Endodermal cell (in vitro differentiated cells): ENCODE measurements around the gene NAV2. TPM values are rescaled to one million over a fixed set of nuclear protein-coding genes. Genes with fewer than 3 reads are reported as not detected.

Experiments
- DNase-seq: peaks from one replicate; pipeline ENCODE4 v3.0.0-alpha.2; 2017
- H3K27ac ChIP-seq: 2 replicates; pipeline ENCODE4 v1.5.1; 2013; ENCODE audit warnings: mild to moderate bottlenecking, low read depth, low read length, moderate library complexity
- H3K27me3 ChIP-seq: 2 replicates; pipeline ENCODE4 v1.6.1; 2013; ENCODE audit warnings: mild to moderate bottlenecking, low read length, moderate library complexity; ENCODE audit not compliant: insufficient read depth, control insufficient read depth, poor library complexity, severe bottlenecking
- H3K36me3 ChIP-seq: 2 replicates; pipeline ENCODE4 v1.7.0; 2013; ENCODE audit warnings: mild to moderate bottlenecking, low read length, moderate library complexity; ENCODE audit not compliant: control insufficient read depth, insufficient read depth
- H3K4me1 ChIP-seq: one replicate; pipeline ENCODE4 v1.7.0; 2013; ENCODE audit warnings: low read length; ENCODE audit not compliant: control insufficient read depth, insufficient read depth
- H3K4me3 ChIP-seq: 2 replicates; pipeline ENCODE4 v1.5.1; 2013; ENCODE audit warnings: mild to moderate bottlenecking, low read length, moderate library complexity
- H3K9ac ChIP-seq: 2 replicates; pipeline ENCODE4 v1.6.1; 2013; ENCODE audit warnings: mild to moderate bottlenecking, low read length, moderate library complexity; ENCODE audit not compliant: poor library complexity, severe bottlenecking; ENCODE audit errors: extremely low read depth
- H3K9me3 ChIP-seq: 2 replicates; pipeline ENCODE4 v1.6.1; 2013; ENCODE audit warnings: mild to moderate bottlenecking, low read length, moderate library complexity; ENCODE audit not compliant: control insufficient read depth
- H3K27ac Mint-ChIP-seq: 2 replicates; pipeline ENCODE4 v1.8.0; 2020; ENCODE audit warnings: mixed read lengths
- H3K27me3 Mint-ChIP-seq: 2 replicates; pipeline ENCODE4 v1.8.0; 2021; ENCODE audit warnings: mild to moderate bottlenecking, mixed read lengths; ENCODE audit not compliant: insufficient read depth
- H3K36me3 Mint-ChIP-seq: 2 replicates; pipeline ENCODE4 v1.8.0; 2020; ENCODE audit warnings: low read depth, mixed read lengths
- H3K4me1 Mint-ChIP-seq: 2 replicates; pipeline ENCODE4 v1.8.0; 2020; ENCODE audit warnings: mixed read lengths
- H3K4me3 Mint-ChIP-seq: 2 replicates; pipeline ENCODE4 v1.8.0; 2020; ENCODE audit warnings: mild to moderate bottlenecking, moderate library complexity, mixed read lengths
- H3K9me3 Mint-ChIP-seq: 2 replicates; pipeline ENCODE4 v1.8.0; 2020; ENCODE audit warnings: mild to moderate bottlenecking, mixed read lengths
- CTCF ChIP-seq: fragments of 200-600 bp; sonication (generic); conservative IDR thresholded peaks from 2 replicates; pipeline ENCODE4 v1.5.0; 2021; ENCODE audit warnings: antibody characterized with exemption, mild to moderate bottlenecking
- WGBS, 2 experiments: methylation state at CpG; one replicate each; pipeline versions ENCODE4 v1.1.5 to v1.1.7; 2013; ENCODE audit warnings: missing lambda C conversion rate in 2 of 2, mixed read lengths in 1 of 2; ENCODE audit not compliant: insufficient coverage in 1 of 2, insufficient read length in 1 of 2; 5-methylcytosine and 5-hydroxymethylcytosine counted together
- total RNA-seq, 2 donors: library from RNA; stranded (reverse); fragmentation: NEBNext Ultra II Directional in 1 of 2; extraction: Animal tissue kit (Norgen Biotek cat#: 25700) in 1 of 2; gene quantifications; 2 replicates in 1 of 2; 3 replicates in 1 of 2; pipeline ENCODE4 v1.2.1, GENCODE V29; 2021

NAV2 gene
- total RNA-seq, 2 donors from 2014 or later: 37.1 to 42.4 TPM

- no peaks in the 10 kb centered on the region for H3K9me3 Mint-ChIP-seq
- no peak overlapping the region for H3K4me3 ChIP-seq
- no peaks in the 10 kb centered on the region for H3K36me3 Mint-ChIP-seq
- H3K27ac Mint-ChIP-seq: no peak overlapping the region
- peaks cover 26% of the 10 kb centered on the region for H3K4me1 Mint-ChIP-seq
- no peak overlapping the region for H3K9ac ChIP-seq
- H3K9me3 ChIP-seq: no peaks in the 10 kb centered on the region
- peaks cover 34% of the 10 kb centered on the region for H3K27me3 Mint-ChIP-seq
- H3K36me3 ChIP-seq: no peaks in the 10 kb centered on the region
- H3K27ac ChIP-seq: no peak overlapping the region
- H3K4me3 Mint-ChIP-seq: no peak overlapping the region
- TF ChIP-seq CTCF: no peak
- peaks cover 7% of the 10 kb centered on the region for H3K27me3 ChIP-seq
- 50 to 68% methylated on average over 1 to 4 of the region's 4 CpGs for WGBS, 2 experiments
- H3K4me1 ChIP-seq: peaks cover 12% of the 10 kb centered on the region
- DNase-seq: no peak
Measured at GRCh38 chr11:19771463-19771862, 58.8 kb downstream of the NAV2 start.

GRCh38 chr11:19772480-19772879 is 59.8 kb downstream of the NAV2 start:
- Mint-ChIP-seq H3K27ac (peak overlapping the region; percentile 44), H3K9me3 (no peaks in the 10 kb centered on the region), H3K36me3 (no peaks in the 10 kb centered on the region), H3K27me3 (peaks cover 40% of the 10 kb centered on the region), H3K4me3 (no peak overlapping the region), H3K4me1 (peaks cover 26% of the 10 kb centered on the region)
- H3K9me3 ChIP-seq: no peaks in the 10 kb centered on the region
- no peak for TF ChIP-seq CTCF
- 24 to 50% methylated on average over 1 to 4 of the region's 4 CpGs for WGBS, 2 experiments
- H3K4me1 ChIP-seq: peaks cover 12% of the 10 kb centered on the region
- peak overlapping the region; percentile 46 for H3K27ac ChIP-seq
- H3K9ac ChIP-seq: no peak overlapping the region
- peak; percentile 91 for DNase-seq
- no peaks in the 10 kb centered on the region for H3K36me3 ChIP-seq
- peaks cover 8% of the 10 kb centered on the region for H3K27me3 ChIP-seq
- no peak overlapping the region for H3K4me3 ChIP-seq

- Mint-ChIP-seq H3K27me3 (peaks cover 57% of the 10 kb centered on the region), H3K27ac (no peak overlapping the region), H3K4me1 (peaks cover 28% of the 10 kb centered on the region), H3K4me3 (no peak overlapping the region), H3K36me3 (no peaks in the 10 kb centered on the region), H3K9me3 (no peaks in the 10 kb centered on the region)
- Histone ChIP-seq H3K9me3 (no peaks in the 10 kb centered on the region), H3K27ac (no peak overlapping the region), H3K4me1 (peaks cover 7% of the 10 kb centered on the region), H3K27me3 (peaks cover 23% of the 10 kb centered on the region), H3K9ac (no peak overlapping the region), H3K4me3 (no peak overlapping the region), H3K36me3 (no peaks in the 10 kb centered on the region)
- 90 to 95% methylated on average over 2 to 3 of the region's 3 CpGs for WGBS, 2 experiments
- DNase-seq: no peak
- no peak for TF ChIP-seq CTCF
Measured at GRCh38 chr11:19774329-19774728, 61.7 kb downstream of the NAV2 start.
